ENCODE measurements around the gene ASAP3. TPM values are rescaled to one million over a fixed set of nuclear protein-coding genes. Genes with fewer than 3 reads are reported as not detected.

ASAP3 gene
- polyA plus RNA-seq, 10 donors, result 47.0 to 72.7 (median 52.6) TPM

GRCh38 chr1:23479666-23479941 lies 4.4 kb downstream of the ASAP3 start:
- DNase-seq, result peak in 1 of 3 donors; percentile 45

GRCh38 chr1:23478896-23479665 lies 4.9 kb downstream of the ASAP3 start:
- peak; percentile 75 to 83 (median 76) for DNase-seq

- no peak for DNase-seq
Observed at GRCh38 chr1:23477359-23478144, 6.4 kb downstream of the ASAP3 start.

GRCh38 chr1:23475641-23476040 lies 8.3 kb downstream of the ASAP3 start:
- no peak for DNase-seq

- peak in 1 of 3 donors; percentile 84 for DNase-seq
Observed at GRCh38 chr1:23475134-23475628, 8.8 kb downstream of the ASAP3 start.

GRCh38 chr1:23473037-23473800 lies 10.8 kb downstream of the ASAP3 start:
- no peak for DNase-seq

GRCh38 chr1:23472351-23473036 lies 11.5 kb downstream of the ASAP3 start:
- no peak for DNase-seq

- no peak for DNase-seq
Observed at GRCh38 chr1:23471473-23472075, 12.4 kb downstream of the ASAP3 start.

GRCh38 chr1:23470282-23471070 lies 13.5 kb downstream of the ASAP3 start:
- DNase-seq, result peak; percentile 69 to 90 (median 74)

- DNase-seq, result no peak
Observed at GRCh38 chr1:23469372-23469982, 14.5 kb downstream of the ASAP3 start.

GRCh38 chr1:23466423-23466989 lies 17.5 kb downstream of the ASAP3 start:
- DNase-seq, result no peak

- DNase-seq, result no peak
Observed at GRCh38 chr1:23463286-23463685, 20.7 kb downstream of the ASAP3 start.

GRCh38 chr1:23462766-23463165 lies 21.2 kb downstream of the ASAP3 start:
- DNase-seq, result no peak

- no peak for DNase-seq
Observed at GRCh38 chr1:23461050-23461449, 22.9 kb downstream of the ASAP3 start.

GRCh38 chr1:23460519-23460918 lies 23.5 kb downstream of the ASAP3 start:
- DNase-seq, result no peak

- DNase-seq, result no peak
Observed at GRCh38 chr1:23459338-23459757, 24.6 kb downstream of the ASAP3 start.

- DNase-seq, result no peak
Observed at GRCh38 chr1:23456226-23456625, 27.8 kb downstream of the ASAP3 start.

- DNase-seq, result no peak
Observed at GRCh38 chr1:23453455-23454000, 30.5 kb downstream of the ASAP3 start.

GRCh38 chr1:23452011-23452411 lies 32.0 kb downstream of the ASAP3 start:
- no peak for DNase-seq
